Stimulated activated CD4-positive, alpha-beta T cell treated with anti-CD3 and anti-CD28 coated beads, Interleukin-4, amount 100 ng/mL, for 24 hours (primary cell): ENCODE data around the gene TGM5.
"Not testable (repeated sequence)": the region's sequence is repeated elsewhere in the genome, so short reads cannot be mapped to it uniquely, and the experiment has no call there.

Source experiments
- DNase-seq: peaks from one replicate; pipeline ENCODE4 v3.0.0-alpha.2; 2020

Gene TGM5

DNA sequence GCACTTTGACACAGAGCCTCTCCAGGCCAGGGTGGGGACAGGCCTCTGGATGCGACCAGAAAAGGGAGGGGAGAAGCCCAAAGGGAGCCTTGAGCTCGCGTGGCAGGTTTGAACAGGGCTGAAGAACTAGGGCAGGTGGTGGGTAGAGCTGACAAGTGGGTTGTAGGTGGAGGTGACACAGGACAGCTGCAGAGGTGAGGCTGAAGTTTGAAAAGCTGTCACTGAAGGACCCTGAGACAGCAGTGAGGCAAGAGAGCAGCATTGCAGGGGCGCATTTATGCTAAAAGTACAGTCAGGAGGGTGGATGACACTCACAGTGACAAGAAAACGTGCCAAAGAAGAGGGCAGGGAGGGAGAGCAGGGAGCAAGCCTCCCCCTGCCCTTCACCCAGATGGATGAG is 24.1 kb downstream of the TGM5 start:
- no peak for DNase-seq

DNA sequence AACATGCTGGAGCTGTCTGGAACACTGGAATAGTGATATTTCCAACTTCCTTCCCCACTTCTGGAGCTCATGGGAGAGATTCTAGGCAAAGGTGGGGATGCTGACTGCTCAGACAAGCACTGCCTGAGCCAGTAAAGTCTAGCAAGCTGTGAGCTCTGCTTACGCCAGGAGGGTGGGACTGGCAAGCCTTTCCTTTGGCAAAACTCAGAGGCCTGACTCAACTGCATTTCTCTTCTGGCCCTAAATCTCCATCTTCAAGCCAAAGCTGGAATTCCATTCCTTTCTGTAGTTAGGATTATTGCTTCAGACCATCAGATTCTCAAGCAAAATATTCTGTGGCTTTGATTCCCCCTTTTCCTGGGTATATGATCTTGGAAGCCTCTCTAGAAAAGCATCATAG is 25.6 kb downstream of the TGM5 start:
- no peak for DNase-seq

DNA sequence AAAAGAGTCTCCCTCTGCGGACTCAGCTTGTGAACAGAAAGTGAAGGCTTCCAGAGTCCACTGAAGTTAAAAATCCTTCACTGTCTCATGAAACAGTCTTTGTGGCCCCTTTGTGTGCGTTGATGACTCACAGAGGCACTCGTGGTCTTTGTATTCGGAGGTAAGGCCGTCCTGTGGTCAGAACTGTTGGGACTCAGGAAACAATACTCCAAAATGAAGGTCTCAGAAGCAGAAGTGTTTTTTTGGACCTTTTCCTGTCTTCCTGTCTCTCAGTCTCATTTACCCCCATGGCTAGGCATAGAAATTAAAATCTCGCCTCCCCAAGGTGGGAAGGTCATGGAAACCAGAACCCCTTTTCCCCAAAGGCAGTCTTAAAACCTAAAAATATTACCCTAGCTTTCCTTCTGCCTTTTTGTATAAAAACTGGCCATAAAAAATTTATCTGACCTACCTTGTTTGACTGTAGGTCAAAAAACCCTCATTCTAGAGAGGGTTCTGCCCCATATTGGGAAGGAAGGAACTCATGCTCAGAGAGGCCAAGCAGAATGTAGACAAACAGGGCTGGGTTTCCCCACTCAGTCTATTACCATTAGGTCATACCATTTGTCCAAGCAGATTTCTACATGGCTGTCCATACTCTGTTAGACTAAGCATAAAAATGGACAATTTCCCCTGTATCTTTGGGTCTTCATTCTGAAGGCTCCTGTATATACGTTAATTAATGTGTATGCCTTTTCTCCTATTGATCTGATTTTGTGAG is 26.8 kb downstream of the TGM5 start:
- no peak for DNase-seq

DNA sequence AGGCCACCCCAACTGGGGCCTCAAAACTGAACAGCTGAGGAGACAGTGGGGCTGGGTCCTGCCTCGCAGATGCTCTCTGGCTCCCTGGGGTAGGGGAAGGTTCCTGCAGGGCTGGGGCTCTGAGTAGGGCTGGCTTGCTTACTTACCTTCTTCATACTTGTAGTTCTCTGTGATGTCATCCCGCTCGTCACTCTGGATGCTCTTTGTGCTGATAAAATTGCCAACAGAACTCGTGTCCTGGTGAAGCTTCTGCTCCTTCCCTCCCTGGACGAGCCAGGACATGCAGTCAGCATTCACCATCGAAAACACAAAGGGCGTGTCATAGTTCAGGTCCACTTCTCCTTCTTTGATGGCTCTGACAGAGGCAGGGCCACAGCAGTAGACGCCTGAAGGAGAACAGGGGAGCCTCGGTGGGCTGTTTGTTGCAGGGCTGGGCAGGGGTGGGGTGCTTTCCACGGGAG is 28.0 kb downstream of the TGM5 start:
- no peak for DNase-seq

DNA sequence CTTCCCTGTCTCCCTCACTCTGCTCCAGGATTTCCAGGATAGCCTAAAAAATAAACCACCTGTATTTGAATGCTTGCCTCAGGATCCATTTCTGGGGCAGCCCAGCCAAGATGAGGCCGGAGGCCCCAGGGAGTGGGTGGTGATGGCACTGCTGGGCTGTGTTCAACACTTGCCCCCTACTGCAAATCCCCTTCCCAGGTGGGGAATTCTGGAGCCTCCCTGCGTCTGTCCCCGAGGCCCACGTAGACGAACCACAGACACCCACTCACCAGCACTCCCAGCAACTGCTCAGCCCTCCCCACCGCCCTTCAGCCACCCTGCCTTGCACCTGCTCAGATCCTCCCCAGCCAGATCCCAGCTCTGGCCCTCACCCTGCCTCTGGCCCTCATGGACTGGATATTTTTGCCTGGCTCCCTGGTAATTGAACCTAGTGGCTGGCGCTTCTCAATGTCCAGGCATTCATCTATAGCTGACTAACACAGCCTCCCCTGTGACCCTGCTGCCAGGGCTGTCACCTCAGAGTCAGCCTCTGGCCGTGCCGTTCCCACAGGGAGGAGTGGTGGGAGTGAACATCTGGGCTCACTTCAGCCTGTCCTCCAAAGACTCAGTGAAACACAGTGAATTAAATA is 28.8 kb downstream of the TGM5 start:
- no peak for DNase-seq

DNA sequence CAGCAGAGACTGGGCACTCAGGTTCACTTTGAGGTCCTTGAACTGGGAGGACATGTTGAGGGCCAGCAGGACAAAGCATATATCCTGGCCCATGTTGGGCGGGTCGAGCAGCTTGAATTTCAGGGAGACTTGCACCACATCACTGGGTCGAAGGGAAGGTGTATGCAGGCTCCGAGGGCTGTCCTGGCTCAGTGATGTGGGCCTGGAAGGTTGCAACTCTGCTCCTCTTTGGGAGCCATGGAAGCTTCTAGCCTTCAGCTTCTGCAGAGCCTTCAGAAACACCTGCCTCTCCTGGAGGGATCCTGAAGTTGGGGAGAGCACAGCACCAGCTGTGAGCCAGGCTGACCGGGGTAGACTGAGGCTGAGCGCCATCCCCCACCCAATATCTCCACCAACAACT is 31.2 kb downstream of the TGM5 start:
- no peak for DNase-seq

DNA sequence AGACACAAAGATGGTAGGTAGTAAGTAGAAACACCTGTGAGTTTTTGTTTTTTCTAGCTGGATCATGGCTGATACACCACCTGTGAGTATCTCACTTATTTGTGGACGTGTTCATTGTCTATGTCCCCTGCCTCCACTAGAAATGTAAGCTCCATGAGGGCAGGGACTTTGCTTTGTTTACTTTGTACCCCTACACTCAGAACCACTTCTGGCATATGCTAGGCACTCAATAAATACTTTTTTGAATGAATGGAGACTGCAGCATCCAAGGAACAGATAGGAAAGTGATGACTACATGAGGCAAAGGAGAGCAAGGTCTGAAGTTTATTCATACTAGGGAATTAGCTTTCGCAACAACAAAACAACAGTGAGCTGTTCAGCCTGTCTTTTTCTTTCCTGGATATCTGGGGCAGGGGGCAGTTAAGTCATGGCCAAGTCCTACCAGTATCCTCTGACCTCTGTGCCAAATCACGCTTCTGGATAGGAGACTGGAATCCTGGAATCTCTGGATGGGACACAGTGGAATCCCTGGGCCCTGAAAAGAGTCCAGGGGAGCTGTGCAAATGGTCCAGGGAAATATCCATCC is 34.3 kb downstream of the TGM5 start:
- no peak for DNase-seq

DNA sequence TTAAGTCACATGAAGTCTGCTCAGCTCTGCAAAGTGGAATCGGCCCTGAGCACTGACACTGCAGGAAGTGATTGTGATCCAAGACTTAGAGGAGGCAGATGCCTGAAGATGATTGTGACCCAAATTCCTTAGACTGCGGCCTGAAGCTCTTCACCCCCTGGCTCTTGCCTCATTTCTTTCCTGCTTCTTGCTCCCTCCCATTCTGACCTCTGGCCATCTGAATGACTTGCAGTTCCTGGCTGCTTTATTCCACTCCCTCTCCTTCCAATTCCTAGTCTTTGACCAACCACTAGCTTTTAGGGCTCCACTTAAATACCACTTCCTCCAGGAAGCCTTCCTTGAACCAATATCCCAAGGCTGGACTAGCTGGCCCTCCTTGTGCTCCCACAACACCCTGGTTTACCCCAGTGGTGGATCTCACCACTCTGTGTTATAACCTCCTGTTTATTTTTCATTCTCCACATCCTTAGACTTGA is 36.0 kb downstream of the TGM5 start:
- no peak for DNase-seq

DNA sequence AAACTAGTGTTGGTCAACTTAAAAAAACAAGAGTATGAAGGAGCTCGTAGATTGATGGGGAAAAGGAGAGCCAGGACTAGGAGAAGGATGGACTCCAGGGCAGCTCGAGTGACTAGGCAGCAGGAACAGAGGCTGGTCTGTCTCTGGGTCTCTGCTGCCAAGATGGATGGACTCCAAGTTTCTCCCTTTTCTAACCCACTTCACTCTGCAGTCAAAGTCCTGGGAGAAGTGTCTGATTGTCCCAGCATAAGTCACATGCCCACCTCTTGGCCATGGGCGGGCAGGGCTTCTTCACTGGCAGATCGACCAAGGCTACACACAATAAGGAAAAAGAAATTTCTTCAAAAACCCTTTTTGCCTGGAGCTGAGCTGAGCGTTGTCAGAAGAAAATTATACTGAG is 36.8 kb downstream of the TGM5 start:
- no peak for DNase-seq

DNA sequence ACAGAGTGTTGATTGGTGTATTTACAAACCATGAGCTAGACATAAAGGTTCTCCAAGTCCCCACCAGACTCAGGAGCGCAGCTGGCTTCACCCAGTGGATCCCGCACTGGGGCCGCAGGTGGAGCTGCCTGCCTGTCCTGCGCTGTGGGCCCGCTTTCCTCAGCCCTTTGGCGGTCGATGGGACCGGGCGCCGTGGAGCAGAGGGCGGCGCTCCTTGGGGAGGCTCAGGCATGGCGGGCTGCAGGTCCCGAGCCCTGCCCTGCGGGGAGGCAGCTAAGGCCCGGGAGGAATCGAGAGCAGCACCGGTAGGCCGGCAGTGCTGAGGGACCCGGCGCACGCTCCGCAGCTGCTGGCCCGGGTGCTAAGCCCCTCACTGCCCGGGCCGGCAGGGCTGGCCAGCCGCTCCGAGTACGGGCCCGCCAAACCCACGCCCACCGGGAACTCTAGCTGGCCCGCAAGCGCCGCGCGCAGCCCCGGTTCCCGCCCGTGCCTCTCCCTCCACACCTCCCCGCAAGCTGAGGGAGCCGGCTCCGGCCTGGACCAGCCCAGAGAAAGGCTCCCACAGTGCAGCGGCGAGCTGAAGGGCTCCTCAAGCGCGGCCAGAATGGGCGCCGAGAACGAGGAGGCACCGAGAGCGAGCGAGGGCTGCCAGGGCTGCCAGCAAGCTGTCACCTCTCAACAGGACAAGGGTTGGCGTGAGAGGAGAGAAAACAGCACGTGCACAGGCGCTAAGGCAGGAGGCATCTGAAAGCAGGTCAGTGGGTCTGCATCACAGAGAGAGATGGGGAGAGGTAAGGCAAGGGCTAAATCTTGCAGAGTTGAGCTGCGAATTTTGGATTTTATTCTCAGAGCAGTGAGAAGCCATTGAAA is 40.1 kb downstream of the TGM5 start:
- DNase-seq: no peak

DNA sequence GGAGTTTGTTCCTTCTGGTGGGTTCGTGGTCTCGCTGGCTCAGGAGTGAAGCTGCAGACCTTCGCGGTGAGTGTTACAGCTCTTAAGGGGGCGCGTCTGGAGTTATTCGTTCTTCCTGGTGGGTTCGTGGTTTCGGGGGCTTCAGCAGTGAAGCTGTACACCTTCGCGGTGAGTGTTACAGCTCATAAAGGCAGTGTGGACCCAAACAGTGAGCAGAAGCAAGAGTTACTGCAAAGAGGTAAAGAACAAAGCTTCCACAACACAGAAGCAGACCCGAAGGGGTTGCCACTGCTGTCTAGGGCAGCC is 40.8 kb downstream of the TGM5 start:
- DNase-seq: not testable (repeated sequence)

DNA sequence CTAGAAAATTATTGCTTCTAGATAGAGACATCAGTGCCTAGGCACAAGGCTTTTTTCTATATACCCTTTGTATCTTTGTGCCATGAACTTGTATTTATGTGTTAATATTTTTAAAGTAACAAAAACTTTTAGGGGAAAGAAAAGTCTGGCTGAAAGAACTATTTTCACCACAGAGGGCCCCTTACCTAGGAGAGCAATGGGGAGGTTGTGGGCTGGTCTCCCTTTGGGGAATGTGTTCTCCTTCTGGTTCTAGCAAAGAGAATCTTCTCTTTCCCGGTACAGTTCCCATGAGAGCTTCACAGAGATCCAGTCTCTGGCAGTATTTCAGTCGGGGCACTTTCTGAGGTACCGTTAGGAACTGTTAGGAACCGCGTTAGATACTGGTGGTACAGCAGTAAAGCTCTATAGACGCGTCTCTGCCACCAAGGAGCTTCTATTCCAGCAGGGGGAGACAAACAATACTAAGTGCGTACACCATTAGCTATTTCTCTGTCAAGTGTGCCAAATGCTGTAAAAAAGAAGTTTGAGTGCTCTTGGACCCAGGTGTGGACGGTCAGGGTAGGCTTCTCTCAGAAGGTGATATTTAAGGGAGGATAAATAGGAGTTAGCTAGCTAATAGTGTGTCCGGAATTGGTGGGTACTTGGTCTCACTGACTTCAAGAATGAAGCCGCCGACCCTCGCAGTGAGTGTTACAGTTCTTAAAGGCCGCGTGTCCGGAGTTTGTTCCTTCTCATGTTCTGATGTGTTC is 41.4 kb downstream of the TGM5 start:
- DNase-seq: peak; percentile 53

DNA sequence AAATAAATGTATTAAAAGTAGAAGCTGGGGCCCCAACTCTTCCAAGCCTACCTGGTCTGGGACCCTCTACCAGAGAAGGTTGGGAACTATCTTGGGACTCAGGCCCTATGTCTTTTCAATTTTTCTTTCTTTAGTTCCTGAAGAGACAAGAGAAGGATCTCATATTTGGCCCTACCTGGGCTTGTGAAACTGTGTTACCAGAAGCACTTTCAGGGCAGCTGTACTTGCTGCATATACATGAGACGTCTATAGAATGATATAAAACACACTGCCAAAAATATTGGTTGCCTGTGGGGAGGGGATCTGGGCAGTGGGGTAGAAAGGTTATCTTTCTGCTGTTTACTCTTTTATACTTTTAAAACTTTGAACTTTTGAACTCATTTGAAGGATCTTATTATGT is 45.3 kb downstream of the TGM5 start:
- no peak for DNase-seq

DNA sequence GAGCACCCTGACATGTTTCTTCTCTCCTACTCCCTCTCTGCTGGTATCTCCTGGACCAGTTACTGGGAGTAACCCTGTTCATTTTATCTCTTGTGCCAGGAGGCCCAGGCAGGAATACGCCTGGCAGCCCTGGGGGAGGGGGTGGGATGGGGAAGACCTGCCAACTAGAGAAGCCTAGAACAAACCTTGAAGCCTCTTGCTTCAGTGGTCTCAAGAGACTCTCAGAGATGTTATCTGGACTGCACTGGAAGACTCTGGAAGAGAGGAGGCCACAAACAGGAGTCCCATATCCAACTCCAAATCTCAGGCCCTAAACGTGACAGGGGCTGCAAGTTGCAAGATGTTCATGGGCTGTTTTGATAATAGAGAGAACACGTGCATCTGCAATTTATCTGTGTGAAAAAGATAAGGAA is 45.7 kb downstream of the TGM5 start, which contains the start of gene EPB42:
TSS of gene EPB42 (minus strand) at position 28 of the 413 bp plus-strand sequence. CDS start 193 bp downstream, outside the sequence.
- no peak for DNase-seq

DNA sequence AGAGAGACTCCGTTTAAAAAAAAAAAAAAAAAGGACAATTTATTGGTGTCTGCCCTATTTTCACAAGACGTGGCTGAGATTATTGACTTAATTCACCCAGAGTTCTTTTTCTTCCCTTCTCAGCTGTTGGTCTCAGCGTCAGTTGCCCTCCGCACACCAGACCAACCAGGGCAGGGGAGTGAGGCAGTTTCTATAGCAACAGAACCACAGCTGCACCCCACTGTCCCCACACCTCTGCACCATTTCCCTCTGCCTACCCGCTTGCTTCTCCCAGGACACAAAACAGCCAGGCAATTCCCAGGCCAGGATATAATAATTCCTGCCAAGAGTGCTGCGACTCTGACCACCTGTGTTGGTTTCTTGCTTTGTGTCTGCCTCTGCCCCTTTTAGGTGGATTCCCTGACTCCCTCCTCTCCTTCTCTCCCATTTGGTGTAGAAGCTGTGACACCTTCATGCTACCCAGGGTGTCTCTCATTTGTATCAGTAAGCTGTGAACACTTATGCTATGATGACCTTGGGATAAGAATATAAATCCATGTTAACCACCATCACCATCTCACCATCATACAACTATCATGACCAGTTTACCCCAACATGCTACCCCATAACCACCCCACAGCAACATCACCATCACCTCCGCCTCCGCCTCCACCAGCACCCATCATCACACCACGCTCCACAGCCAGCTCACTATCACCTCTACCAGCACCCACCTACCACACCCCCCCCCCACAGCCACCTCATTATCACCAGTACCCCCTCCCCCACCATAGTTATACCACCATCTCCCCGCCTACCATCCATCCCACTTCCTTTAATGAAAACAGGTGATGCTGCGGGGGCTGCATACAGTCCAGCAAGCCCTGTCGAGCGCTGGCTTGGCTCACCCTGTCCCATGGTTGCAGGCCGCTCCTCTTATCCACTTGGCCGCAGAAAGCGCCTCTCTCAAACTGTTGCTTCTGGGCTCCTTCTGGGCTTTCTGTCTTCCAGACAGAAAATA is 46.5 kb downstream of the TGM5 start:
- no peak for DNase-seq

DNA sequence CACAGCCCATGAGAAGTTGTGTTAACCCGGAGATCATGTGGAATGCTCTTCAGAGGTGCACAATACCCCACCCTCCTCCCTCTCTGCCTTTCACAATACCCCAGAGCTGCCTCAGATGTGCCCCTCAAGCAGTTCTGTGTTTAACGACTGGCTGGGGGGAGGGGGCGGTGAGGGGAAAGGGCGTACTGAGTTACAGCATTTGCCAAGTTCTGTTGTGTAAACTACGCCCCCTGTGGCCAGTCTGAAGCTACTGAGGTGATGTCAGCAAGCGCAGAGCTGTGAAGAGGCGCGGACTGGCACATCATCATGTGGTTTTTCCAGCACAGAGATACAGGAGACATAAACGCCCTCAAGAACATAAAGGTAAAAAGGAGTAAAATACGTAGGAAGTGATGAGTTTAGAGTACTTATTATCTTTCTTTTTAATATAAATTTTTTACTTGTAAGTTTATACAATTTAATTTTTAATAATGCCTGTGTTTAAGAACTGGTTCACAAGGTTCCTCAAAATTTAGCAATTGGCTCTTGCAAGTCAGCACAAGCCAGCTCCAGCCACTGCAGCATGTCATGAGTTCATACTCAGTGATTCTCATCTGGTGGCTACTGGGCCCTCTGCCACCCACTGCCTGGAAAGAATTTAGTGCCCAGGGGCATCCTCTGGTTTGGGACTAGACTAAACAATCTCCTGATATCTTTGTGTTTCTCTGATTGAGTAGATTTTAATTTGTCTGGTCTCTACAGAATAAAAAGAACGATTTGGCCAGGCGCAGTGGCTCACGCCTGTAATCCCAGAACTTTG is 47.6 kb downstream of the TGM5 start:
- DNase-seq: no peak

DNA sequence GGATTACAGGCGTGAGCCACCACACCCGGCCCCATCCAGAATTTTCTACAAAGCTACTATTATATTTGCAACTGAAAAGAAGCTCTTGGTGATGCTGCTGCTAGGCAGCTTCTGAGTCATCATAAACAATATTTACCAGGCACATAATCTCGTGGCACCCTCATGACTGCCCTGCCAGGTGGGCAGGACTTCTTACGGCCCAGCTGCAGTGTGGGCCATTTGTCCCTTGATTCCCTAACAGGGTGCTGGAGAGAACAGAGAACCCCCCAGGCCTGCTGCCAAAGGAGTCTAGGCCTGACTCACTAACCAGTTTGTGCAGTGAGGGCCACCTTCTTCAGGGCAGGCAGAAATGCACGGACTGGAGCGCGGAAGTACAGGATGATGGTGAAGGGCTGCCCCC is 50.8 kb downstream of the TGM5 start:
- no peak for DNase-seq

DNA sequence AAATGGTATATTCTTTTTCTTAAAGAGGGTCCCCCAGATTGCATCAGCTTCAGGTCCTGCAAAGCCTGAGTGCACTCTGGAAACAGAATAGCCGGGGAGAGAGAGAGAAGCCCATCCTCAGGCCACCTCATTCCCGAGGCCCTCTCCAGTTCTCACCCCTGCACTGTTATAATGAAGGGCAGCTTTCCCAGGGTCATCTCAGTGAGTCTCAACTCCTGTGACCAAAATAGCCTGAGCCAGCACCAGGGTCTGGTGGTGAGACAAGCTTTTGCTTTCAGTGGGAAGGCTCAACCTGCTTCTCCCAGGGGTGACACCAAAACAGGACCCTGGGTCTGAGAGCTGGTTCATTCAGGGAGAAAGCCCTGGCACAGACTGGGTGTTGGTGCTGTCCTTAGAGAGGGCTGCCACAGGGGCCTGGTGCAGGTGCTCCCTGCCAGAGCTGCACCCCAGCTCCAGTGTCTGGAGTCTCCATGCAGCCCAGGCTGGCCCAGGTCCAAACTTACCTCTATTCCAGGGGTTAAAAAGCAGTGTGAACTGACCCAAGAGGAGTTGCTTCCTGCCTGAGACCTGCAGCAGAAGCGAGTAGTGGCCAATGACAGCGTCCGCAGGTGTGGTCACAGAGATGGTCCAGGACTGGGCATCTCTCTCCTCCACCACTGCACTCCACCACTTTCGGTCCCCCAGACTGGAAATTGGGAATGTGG is 52.0 kb downstream of the TGM5 start:
- no peak for DNase-seq

DNA sequence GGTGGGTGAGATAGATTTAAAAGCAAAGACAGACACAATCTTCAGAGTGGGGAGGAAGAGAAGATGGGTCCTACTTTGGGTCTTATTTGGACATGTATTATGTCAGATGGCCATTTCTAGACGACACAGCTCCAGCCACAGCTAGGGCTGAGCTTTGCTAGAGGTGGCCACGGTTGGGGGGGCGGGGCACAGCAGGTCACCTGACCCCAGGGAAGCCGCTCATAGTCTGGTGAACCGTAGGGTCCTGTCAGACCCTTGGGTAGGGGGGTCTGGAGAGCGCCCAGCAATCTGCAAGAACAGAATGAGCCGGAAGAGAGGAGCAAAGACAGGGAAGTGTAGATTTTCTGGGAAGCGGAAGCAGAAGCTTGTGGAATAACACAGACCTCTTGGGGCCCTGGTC is 52.6 kb downstream of the TGM5 start:
- no peak for DNase-seq

DNA sequence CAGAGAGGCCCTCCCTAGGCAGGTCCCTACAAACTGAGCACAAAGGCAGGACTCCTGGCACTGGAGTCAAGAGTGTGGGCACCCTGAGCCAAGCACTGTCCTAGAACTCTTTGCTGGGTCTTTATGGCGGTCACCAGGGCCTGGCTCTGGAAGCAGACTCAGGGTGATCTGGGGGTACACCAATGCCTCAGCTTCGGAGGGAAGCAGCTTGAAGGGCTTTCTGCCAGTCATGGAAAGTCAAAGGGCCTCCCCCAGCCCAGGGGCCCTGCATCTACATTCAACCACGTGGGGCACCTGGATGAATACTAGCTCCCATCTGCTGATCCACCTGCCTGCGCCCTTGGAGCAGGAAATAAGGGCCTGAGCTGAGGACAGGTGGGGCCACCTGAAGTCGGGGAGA is 53.3 kb downstream of the TGM5 start:
- DNase-seq: no peak
